ENCODE measurements around the gene CAVIN3.
"Not testable (repeated sequence)": the region's sequence is repeated elsewhere in the genome, so short reads cannot be mapped to it uniquely, and the experiment has no call there.

CAVIN3 gene

GRCh38 chr11:6300325-6300724, 20.0 kb downstream of the CAVIN3 start:
- no peak for TF ChIP-seq CTCF (IDR thresholded peaks at IDR 0.05)
- H3K27ac ChIP-seq, result no peak overlapping the region

GRCh38 chr11:6298605-6299004, 21.7 kb downstream of the CAVIN3 start:
- peak; percentile 82 for TF ChIP-seq CTCF (IDR thresholded peaks at IDR 0.05)
- TF ChIP-seq ZFX (IDR thresholded peaks at IDR 0.05; ENCODE audit: borderline replicate concordance), result no peak
- H3K27ac ChIP-seq, result no peak overlapping the region

- no peak overlapping the region for H3K27ac ChIP-seq
- TF ChIP-seq ZFX (IDR thresholded peaks at IDR 0.05; ENCODE audit: borderline replicate concordance), result no peak
- TF ChIP-seq CTCF (IDR thresholded peaks at IDR 0.05), result no peak
Measured at GRCh38 chr11:6297831-6298230, 22.5 kb downstream of the CAVIN3 start.

GRCh38 chr11:6285019-6285418, 35.3 kb downstream of the CAVIN3 start:
- H3K27ac ChIP-seq, result no peak overlapping the region
- TF ChIP-seq CTCF (IDR thresholded peaks at IDR 0.05), result no peak
- TF ChIP-seq ZFX (IDR thresholded peaks at IDR 0.05; ENCODE audit: borderline replicate concordance), result no peak

DNA sequence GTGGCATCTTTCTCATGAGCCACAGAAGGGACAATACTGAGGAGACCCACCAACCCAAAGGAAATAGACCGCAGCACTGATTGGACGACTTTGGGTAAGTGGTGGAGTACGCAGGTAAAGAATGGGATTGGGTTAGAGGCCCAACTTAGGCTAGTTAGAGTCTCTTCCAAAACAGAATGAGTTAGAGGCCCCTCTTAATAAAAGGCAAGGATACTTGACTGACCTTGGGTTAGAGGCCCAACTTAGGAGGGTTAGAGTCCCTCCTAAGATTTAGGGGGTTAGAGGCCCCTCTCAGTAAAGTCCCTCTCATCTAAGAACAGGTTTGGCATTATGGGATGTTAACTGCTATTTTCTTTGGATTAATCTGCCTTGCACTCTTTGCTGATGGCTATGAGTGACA, 36.1 kb downstream of the CAVIN3 start:
- TF ChIP-seq ZFX (IDR thresholded peaks at IDR 0.05; ENCODE audit: borderline replicate concordance), result no peak
- TF ChIP-seq CTCF (IDR thresholded peaks at IDR 0.05), result no peak
- H3K27ac ChIP-seq, result no peak overlapping the region

- H3K27ac ChIP-seq, result no peak overlapping the region
- no peak for TF ChIP-seq CTCF (IDR thresholded peaks at IDR 0.05)
- TF ChIP-seq ZFX (IDR thresholded peaks at IDR 0.05; ENCODE audit: borderline replicate concordance), result no peak
Measured at GRCh38 chr11:6283453-6284023, 36.8 kb downstream of the CAVIN3 start.

GRCh38 chr11:6280809-6281208, 39.5 kb downstream of the CAVIN3 start:
- H3K27ac ChIP-seq, result not testable (repeated sequence)

DNA sequence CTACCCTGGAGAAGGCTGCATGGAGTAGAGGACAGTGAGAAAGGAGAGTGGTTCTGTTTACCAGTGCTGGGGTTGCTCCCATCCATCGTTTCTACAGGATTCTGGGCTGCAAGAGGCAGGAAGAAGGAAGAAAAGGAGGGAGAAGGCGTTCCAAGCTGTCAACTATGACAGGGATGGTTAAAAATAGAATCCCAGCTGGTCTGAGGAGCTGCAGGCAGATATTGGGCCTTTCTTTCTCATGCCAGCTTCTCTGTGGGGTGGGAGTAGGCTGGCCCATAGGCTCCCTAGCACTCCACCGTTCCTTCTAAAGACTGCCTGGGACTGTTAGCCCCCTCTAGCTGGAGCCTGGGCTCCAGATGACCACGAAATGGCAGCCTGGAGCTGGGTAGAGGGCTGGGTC, 47.1 kb downstream of the CAVIN3 start:
- TF ChIP-seq ZFX (IDR thresholded peaks at IDR 0.05; ENCODE audit: borderline replicate concordance) (no peak), CTCF (IDR thresholded peaks at IDR 0.05) (no peak)
- H3K27ac ChIP-seq, result no peak overlapping the region
